GM12875 (cell line): ENCODE data around the gene YLPM1.

ENCODE experiments used
- H3K4me3 ChIP-seq: one replicate; pipeline ENCODE4 v1.5.1; 2011; ENCODE audit warnings: low read depth, low read length, control low read depth
- CTCF ChIP-seq: IDR thresholded peaks from 2 replicates; pipeline ENCODE4 v1.5.1; 2011; ENCODE audit warnings: low read depth, mild to moderate bottlenecking, control low read depth, inconsistent platforms, low read length, moderate library complexity, borderline replicate concordance; ENCODE audit not compliant: insufficient read depth

Gene YLPM1

DNA sequence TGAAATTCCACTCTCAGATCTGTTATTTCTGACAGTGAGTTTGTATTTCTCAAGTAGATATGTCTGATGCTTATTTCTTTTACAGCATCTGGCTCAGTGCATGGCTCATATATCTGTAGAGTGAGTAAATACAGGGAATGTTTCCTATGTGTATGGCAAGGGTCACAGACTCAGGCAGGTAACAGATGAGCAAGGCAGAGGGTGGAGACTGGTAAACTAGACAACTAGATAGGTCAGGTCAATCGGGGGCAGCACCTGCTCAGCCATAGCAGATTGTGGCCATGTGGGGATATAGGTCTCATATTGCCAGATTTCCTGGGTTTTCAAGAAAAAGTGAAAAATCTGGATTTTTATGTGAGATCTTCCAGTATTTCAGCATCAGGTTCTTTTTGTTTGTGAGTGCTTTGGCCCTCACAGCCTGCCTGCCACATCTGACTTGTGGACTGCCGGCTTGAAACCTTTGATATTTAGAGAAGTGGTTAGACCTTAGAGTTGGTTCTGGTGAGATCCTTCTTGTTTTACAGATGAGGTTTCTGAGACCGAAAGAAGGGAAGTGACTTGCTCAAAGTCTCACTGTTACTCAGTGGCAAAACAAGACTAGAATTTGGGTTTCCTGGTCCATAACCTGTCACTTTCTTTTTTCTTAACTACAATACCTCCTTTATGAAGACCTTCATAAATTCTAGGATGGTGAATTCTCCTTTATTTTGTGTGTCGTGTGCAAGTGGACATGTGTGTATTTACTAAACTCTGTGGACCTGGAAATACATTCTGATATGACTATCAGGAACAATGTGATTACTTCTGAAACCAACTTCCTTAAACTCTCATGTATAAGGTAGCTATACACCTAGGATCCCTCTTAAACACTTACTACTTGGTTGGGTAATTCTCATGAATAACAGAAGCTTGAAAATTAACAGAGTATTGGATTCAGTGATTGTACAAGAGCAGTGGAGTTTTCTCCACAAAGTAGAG lies 78.4 kb downstream of the YLPM1 start:
- TF ChIP-seq CTCF, result no peak
- no peak overlapping the region for H3K4me3 ChIP-seq

- no peak for TF ChIP-seq CTCF
Measured at GRCh38 chr14:74843653-74844052, 80.5 kb downstream of the YLPM1 start.

DNA sequence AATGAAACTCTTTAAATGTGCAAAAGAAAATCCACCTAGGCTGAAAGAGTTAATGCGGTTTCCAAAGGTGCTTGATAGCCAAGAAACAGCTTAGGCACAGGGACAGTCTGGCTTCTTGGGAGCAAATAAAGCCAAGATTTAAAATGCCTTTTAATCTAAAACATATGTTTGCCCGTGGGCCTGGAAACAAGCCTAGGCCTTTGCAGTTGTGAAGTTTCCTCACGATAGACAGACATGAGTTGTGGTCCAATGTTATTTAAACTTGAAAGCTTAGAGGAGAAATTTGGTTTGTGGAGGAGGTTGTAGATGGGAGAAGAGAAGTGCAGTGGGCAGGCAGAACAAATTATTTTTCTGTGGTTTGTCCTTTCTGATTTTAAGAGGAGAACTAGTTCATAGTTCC lies 83.1 kb downstream of the YLPM1 start:
- no peak overlapping the region for H3K4me3 ChIP-seq
- no peak for TF ChIP-seq CTCF

More at GRCh38 chr14:74843653-74844052, 80.5 kb downstream of the YLPM1 start:
- H3K4me3 ChIP-seq, result no peak overlapping the region

- H3K4me3 ChIP-seq, result no peak overlapping the region
- no peak for TF ChIP-seq CTCF
Measured at GRCh38 chr14:74846968-74847665, 84.0 kb downstream of the YLPM1 start.

GRCh38 chr14:74848768-74849167 lies 85.7 kb downstream of the YLPM1 start:
- TF ChIP-seq CTCF, result no peak
- no peak overlapping the region for H3K4me3 ChIP-seq

DNA sequence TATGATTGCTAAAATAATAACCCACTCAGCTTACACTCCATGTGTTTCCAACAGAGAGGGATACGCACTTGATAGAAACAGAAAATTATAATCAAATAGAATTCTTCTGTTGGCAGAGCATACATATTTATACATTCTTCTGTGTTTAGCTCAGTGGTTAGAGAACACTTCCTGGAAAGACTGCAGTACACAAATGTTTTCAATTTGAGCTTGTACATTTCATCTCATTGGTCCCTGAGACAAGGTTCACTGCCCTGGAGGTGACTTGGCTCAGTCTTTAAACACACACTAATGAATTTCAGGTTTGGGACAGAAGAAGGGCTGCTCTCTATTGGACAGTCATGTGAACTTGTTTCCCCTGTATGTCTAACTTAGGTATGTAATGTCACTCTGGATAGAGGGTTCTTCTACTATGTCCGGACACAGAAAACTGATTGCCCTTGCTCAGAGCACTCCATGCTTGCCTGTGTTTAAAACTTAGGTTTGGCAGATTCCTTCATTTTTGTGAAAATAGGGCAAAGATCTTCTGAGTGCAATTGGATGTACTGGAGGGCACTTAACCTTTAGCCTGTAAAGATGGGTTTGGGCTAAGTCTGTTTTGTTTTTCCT lies 89.9 kb downstream of the YLPM1 start:
- no peak for TF ChIP-seq CTCF
- H3K4me3 ChIP-seq, result no peak overlapping the region
